Activated naive CD8-positive, alpha-beta T cell treated with anti-CD3 and anti-CD28 coated beads, Interleukin-2, amount 50 U/mL, for 16 hours (primary cell): ENCODE data around the gene TAF10.

Source experiments
- DNase-seq: peaks from one replicate; pipeline ENCODE4 v3.0.0-alpha.2; 2020; ENCODE audit warnings: low read depth, low spot score

Gene TAF10

GRCh38 chr11:6625156-6625831 lies 13.3 kb upstream of the TAF10 start:
- no peak for DNase-seq

GRCh38 chr11:6623391-6624363 lies 11.7 kb upstream of the TAF10 start:
- no peak for DNase-seq

GRCh38 chr11:6622261-6623171 lies 10.5 kb upstream of the TAF10 start:
- no peak for DNase-seq

- DNase-seq = no peak
Measured at GRCh38 chr11:6621711-6622211, 9.7 kb upstream of the TAF10 start.

GRCh38 chr11:6620636-6621035 lies 8.6 kb upstream of the TAF10 start:
- no peak for DNase-seq

GRCh38 chr11:6619004-6619745 lies 7.2 kb upstream of the TAF10 start, which contains the start of gene TPP1:
Gene TPP1 (minus strand): TSS chr11:6619422. CDS start chr11:6619400, 22 bp downstream.
- DNase-seq = peak; percentile 82

- DNase-seq = peak; percentile 9
Measured at GRCh38 chr11:6618117-6619003, 6.3 kb upstream of the TAF10 start.

- DNase-seq = no peak
Measured at GRCh38 chr11:6617315-6617781, 5.3 kb upstream of the TAF10 start.

- no peak for DNase-seq
Measured at GRCh38 chr11:6616596-6617250, 4.7 kb upstream of the TAF10 start.

- DNase-seq = no peak
Measured at GRCh38 chr11:6615882-6616585, 4.0 kb upstream of the TAF10 start.

GRCh38 chr11:6615046-6615445 lies 3.0 kb upstream of the TAF10 start:
- DNase-seq = no peak

- no peak for DNase-seq
Measured at GRCh38 chr11:6614446-6614845, 2.4 kb upstream of the TAF10 start.

- no peak for DNase-seq
Measured at GRCh38 chr11:6613496-6613895, 1.5 kb upstream of the TAF10 start.

- no peak for DNase-seq
Measured at GRCh38 chr11:6611963-6612212, 128 bp downstream of the TAF10 start.

GRCh38 chr11:6611092-6611962 lies 689 bp downstream of the TAF10 start:
- no peak for DNase-seq

- DNase-seq = no peak
Measured at GRCh38 chr11:6610591-6610990, 1.4 kb downstream of the TAF10 start.

- no peak for DNase-seq
Measured at GRCh38 chr11:6609502-6610015, 2.5 kb downstream of the TAF10 start.
